ENCODE measurements around the gene STK38L.

The STK38L gene

GRCh38 chr12:27324530-27324929, 80.4 kb downstream of the STK38L start:
- no peak for DNase-seq

GRCh38 chr12:27330846-27331245, 86.8 kb downstream of the STK38L start:
- no peak for DNase-seq

- no peak for DNase-seq
These were observed 87.3 kb downstream of the STK38L start for GRCh38 chr12:27331291-27331926.

- DNase-seq, result no peak
These were observed 87.8 kb downstream of the STK38L start for GRCh38 chr12:27331927-27332324.

- DNase-seq, result no peak
These were observed 88.3 kb downstream of the STK38L start for GRCh38 chr12:27332407-27332713.

- peak; percentile 59 for DNase-seq
These were observed 88.8 kb downstream of the STK38L start, which contains the start of gene BMAL2 for GRCh38 chr12:27332714-27333402. Gene BMAL2, plus strand, starts transcription at chr12:27332836. Its CDS starts 237 bp downstream, at chr12:27333073.

DNA sequence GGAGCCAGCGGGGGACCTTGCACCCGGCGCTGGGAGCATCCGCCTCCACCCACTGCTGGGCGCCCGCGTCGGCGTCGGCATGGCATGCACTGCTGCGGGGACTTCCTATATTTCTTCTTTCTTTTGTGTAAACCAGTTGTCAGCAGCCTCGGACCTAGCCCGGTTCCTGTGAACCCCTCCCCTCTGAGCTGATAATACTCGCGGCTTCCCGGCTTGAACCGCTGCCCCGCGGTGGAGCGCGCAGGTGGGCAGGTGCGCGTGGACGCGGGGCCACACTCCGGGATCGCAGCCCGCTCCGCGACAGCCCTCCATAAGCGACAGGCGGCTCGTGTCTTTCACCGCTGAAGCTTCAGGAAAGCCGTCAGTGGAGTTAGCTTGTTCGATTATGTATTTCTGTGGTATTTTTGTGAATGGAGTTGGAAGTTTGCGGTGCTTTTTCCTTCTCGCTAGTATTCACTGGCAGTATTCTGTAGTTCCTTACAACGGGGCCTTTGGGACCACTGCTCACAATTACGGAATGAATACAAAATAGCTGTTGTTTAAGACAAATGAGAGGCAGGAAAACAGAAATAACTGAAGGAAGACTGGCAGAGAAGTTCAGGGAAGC, 89.4 kb downstream of the STK38L start:
- peak; percentile 51 for DNase-seq

DNA sequence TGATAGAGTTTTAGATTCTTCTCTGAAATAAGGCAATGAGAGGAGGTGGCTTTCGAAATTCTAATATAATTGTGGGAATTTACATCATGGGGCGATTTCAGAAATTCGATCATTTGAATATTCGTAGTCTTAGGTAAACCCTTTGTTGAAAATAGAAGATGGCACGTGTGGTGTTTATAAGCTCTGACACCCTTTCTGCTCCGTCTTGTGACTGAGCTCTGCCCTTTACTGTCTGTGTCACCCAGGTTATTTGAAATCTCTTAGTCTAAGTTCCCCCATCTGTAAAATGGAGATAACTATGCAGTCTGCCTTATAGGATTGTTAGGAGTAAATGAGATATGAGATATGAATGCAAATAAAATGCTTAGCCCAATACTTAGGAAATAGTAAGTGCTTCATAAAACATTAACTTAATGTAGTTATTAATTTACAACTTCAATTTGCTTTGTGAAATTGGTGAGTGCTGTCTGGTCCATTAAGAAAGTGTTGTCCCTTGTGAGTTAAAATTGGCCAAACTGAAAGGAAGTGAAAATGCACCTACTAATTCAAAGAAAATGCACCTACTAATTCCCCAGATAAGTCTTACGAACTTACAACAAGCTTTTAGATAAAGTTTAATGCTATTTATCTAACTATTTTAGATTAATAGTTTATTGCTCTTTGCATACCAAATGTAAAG, 90.1 kb downstream of the STK38L start:
- no peak for DNase-seq

DNA sequence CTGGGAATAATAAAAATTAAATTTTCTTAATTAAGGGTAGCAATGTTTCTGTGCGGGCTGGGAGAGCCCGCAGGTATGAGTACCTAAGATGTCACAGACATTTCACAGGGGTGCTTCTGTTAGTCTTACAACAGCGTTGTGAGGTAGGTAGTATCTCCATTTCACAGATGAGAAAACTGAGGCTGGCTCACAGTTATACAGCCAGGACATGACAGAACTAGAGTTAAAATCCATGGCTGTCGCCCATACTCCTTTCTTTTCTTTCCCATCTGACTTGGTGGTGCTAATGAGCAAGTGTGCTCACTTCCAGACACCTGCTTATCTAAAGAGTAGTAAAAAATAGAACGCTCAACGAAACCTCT, 90.6 kb downstream of the STK38L start:
- DNase-seq, result no peak

DNA sequence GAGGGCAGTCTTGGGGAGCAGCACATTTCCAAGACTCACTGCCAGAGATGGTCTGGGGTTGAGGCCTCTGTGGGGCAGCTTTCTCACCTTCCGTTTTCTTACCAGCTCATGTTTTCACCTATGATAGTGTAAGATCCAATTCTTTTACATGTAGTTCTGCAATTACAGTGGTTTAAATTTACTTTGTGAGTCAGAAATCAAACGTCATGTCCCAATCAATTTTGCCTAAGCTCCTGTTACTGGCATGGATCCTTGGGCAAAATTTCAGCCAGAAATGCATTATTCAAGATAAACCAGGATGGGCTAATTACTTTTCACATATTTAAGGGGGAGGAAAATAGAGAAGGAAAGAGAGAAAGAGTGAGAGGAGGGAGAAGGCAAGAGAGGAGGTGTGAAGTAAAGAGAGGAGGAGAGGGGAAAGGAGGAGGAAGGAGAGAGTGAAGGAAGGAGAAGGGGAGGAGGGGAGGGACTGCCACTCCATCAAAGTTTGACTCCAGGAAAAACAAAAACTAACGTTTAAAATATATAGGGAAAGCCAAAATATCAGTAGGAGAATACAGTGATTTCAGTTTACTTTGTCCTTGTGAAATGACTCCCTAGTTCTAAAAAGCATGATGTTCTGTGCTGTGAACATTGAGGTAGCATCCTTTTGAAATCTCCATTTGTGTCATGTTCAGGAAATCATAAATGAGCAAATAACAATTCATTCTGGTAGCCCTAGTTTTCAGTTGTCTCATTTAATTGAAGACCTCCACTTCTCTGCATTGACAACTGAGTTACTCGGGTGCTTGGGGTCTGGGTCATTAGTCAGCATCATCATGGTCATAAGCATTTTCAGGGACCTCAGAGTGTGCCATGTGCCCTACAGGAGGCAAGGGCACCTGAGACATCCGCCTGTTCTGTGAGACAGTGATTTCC, 91.5 kb downstream of the STK38L start:
- DNase-seq, result no peak

- DNase-seq, result no peak
These were observed 92.2 kb downstream of the STK38L start for GRCh38 chr12:27336282-27336653.

GRCh38 chr12:27337376-27337775, 93.3 kb downstream of the STK38L start:
- DNase-seq, result no peak

DNA sequence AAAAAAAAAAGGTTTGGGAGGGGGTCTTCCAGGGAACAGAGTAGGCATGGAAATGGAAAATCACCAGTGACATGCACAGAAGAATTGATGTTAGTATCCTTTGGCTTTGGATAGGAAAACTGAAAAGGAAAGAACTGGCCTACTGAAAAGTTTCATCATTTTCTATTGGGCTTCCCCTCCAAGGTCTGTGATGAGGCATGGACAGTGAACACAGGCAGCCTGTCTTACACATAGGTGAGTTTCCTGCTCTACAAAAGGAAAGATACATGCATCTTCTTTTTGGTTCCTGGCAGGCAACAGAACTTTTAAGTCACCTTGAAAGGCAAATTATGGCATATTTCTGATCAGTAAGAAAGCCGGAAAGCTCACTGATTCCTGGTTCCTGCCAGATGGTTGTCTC, 94.4 kb downstream of the STK38L start:
- DNase-seq, result no peak

DNA sequence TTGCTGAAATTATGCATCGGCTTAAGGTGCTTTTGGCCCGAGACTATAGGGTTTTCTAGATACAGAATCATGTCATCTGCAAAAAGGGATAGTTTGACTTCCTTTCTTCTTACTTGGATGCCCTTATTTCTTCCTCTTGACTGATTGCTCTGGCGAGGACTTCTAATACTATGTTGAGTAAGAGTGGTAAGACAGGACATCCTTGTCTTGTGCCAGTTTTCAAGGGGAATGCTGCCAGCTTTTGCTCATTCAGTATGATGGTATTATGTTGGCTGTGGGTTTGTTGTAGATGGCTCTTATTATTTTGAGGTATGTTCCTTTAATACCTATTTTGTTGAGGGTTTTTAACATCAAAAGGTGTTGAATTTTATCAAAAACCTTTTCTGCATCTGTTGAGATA, 96.9 kb downstream of the STK38L start:
- DNase-seq, result no peak

GRCh38 chr12:27342536-27342935, 98.5 kb downstream of the STK38L start:
- DNase-seq, result no peak

DNA sequence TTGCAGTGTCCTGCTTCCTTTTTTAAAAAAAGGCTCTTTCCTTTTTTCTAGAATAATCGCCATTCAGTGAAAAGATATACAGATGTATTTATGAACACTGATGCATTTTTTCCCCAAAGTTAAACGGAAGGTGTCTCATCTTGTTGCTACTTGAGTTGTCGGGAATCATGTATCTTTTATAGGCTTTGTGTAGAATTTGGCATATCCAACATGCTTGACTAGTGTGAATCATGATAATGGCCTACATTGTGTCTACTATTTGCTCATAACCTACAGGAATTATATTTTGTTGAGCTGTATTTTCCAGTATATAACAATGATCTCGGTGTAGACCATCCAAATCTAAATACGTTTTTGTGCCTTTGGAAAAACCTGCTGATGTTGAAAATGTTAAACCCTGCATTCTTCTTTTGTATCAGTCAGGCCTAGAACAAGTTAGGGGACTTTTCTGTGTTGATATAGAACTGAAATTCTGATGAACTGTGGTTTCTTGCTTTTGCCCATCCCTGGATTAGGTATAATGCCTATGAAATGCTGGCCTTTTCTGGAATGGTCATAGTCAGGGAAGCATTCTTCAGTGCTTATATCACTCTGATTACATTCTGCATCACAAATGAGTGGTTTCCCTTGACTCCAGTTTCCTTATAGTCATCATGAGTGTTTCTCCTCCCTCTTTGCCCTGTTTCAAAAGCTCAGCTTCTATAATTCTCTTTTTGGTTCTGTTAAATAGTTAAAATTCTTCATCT, 99.3 kb downstream of the STK38L start:
- DNase-seq, result no peak

DNA sequence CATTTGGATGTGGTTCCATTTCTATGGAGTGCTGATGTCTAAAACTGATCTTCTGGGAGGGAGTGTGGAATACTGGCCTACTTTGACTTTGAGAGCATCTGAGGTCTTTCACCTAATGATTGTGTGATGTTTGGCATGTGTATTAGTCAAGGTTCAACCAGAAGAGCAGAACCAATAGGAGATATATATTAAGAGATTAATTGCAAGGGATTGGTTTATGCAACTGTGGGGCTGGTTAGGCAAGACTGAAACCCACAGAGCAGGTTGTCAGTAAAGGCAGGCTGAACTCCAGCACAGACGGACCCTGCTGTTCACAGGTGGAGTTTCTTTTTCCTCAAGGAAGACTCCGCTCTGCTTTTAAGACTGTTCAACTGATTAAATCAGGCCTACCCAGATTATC, 100.2 kb downstream of the STK38L start:
- no peak for DNase-seq

- DNase-seq, result no peak
These were observed 100.7 kb downstream of the STK38L start for GRCh38 chr12:27344760-27345159.

DNA sequence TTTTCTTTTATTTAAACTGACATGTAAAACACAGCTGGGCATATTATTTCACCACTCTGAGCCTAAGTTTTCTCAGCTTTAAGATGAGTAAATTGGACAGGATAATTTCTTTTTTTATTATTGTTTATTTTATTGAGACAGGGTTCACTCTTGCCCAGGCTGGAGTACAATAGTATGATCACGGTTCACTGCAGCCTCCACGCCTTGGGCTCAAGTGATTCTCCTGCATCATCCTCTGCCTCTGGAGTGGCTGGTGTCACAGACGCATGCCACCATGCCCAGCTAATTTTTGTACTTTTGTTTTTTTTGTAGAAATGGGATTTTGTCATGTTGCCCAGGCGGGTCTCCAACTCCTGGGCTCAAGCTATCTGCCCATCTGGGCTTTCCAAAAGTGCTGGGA, 101.3 kb downstream of the STK38L start:
- no peak for DNase-seq

DNA sequence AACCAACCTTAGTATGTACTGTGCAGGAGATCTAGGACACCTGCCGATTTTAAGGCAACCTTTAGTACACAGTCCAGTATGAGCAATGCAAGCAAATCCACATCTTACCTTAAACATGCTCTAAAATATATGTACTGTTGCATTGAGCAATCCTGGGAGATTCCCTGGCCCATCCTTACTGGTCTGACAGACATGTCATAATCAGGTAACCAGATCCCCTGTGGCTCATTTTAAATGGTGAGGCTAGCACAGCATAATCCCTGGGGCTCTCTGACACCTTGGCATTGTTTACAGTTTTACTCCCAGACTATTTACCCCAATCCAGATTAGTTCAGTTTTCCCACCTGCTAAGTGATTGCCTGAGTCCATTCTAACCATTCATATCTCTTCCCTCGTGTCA, 103.7 kb downstream of the STK38L start:
- DNase-seq, result no peak

- DNase-seq, result no peak
These were observed 107.4 kb downstream of the STK38L start for GRCh38 chr12:27351476-27351875.

GRCh38 chr12:27355486-27355885, 111.4 kb downstream of the STK38L start:
- DNase-seq, result no peak
